Measurements from ENCODE around the gene TMCO6. TPM values are rescaled to one million over a fixed set of nuclear protein-coding genes. Genes with fewer than 3 reads are reported as not detected.
"Not testable (repeated sequence)": the region's sequence is repeated elsewhere in the genome, so short reads cannot be mapped to it uniquely, and the experiment has no call there.

The TMCO6 gene
- total and polyA plus RNA-seq, 9 donors: 5.6 to 11.8 (median 8.5) TPM

- not testable (repeated sequence) for H3K4me3 ChIP-seq (ENCODE audit: low read length); H3K9me3 ChIP-seq (replicated peaks; ENCODE audit: control insufficient read depth, low read depth, low read length); H3K4me1 ChIP-seq (ENCODE audit: control insufficient read depth, insufficient read depth, low read length); DNase-seq; H3K27ac ChIP-seq (ENCODE audit: low read length); H3K27me3 ChIP-seq (ENCODE audit: control insufficient read depth, insufficient read depth, low read length)
- H3K36me3 ChIP-seq (ENCODE audit: control insufficient read depth, insufficient read depth, low read length): peaks cover 72% of the 10 kb centered on the region
- no CpG with 5 or more reads among the region's 4 CpGs for WGBS (ENCODE audit: insufficient coverage)
Measured at GRCh38 chr5:140671035-140671434, 31.8 kb downstream of the TMCO6 start.

- DNase-seq: no peak
- H3K9me3 ChIP-seq (replicated peaks; ENCODE audit: control insufficient read depth, low read depth, low read length): no peaks in the 10 kb centered on the region
- H3K36me3 ChIP-seq (ENCODE audit: control insufficient read depth, insufficient read depth, low read length): peaks cover 75% of the 10 kb centered on the region
- H3K27me3 ChIP-seq (ENCODE audit: control insufficient read depth, insufficient read depth, low read length): no peaks in the 10 kb centered on the region
- no peak overlapping the region for H3K4me3 ChIP-seq (ENCODE audit: low read length)
- H3K4me1 ChIP-seq (ENCODE audit: control insufficient read depth, insufficient read depth, low read length): no peaks in the 10 kb centered on the region
- no CpG with 5 or more reads among the region's 7 CpGs for WGBS (ENCODE audit: insufficient coverage)
- H3K27ac ChIP-seq (ENCODE audit: low read length): no peak overlapping the region
Measured at GRCh38 chr5:140671472-140672125, 32.3 kb downstream of the TMCO6 start.

DNA sequence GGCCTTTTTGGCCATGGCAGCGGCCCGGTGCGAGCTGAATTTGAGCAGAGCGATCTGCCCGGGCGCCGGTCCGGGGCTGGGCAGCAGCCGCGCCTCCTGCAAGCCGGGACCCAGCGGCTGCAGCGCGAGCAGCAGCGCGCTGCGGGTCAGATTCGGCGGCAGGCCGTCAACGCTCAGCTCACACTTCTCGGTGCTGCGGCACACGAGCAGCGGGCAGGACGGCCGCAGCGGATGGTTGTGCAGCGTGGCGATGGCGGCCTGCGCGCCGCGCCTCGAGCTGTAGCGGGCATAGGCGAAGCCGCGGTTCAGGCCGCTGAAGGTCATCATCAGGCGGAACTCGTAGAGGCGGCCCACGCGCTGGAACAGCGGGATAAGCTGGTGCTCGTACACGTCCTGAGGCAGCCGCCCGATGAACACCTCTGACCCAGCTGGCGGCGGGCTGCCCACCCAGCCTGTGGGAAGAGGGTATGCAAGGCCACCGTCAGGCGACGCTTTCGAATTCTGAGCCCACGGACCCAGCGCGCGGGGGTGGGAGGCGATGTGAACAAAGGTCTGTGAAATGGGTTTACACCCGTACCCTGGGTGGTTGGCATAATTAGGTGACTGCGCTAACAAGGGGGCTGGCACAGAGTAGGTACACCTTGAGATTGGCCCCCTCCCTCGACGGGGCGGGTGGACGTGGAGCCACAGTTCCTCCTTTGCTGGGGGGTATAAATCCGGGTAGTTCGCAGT lies 33.4 kb downstream of the TMCO6 start:
- Histone ChIP-seq H3K9me3 (replicated peaks; ENCODE audit: control insufficient read depth, low read depth, low read length) (no peaks in the 10 kb centered on the region), H3K36me3 (ENCODE audit: control insufficient read depth, insufficient read depth, low read length) (peaks cover 77% of the 10 kb centered on the region), H3K4me1 (ENCODE audit: control insufficient read depth, insufficient read depth, low read length) (no peaks in the 10 kb centered on the region), H3K27ac (ENCODE audit: low read length) (no peak overlapping the region), H3K4me3 (ENCODE audit: low read length) (no peak overlapping the region), H3K27me3 (ENCODE audit: control insufficient read depth, insufficient read depth, low read length) (no peaks in the 10 kb centered on the region)
- 26% methylated on average over 66 of the region's 70 CpGs for whole genome bisulfite sequencing (ENCODE audit: insufficient coverage)
- no peak for DNase-seq

- H3K36me3 ChIP-seq (ENCODE audit: control insufficient read depth, insufficient read depth, low read length): peaks cover 76% of the 10 kb centered on the region
- no peak within 1 kb of the TSS for H3K4me3 ChIP-seq (ENCODE audit: low read length)
- WGBS (ENCODE audit: insufficient coverage): 73% methylated on average over 22 of the region's 45 CpGs
Measured at GRCh38 chr5:140673187-140673976, 34.1 kb downstream of the TMCO6 start, which contains the start of gene DND1. TSS of gene DND1 (minus strand) at chr5:140673576. CDS start at chr5:140673542, 34 bp downstream.

DNA sequence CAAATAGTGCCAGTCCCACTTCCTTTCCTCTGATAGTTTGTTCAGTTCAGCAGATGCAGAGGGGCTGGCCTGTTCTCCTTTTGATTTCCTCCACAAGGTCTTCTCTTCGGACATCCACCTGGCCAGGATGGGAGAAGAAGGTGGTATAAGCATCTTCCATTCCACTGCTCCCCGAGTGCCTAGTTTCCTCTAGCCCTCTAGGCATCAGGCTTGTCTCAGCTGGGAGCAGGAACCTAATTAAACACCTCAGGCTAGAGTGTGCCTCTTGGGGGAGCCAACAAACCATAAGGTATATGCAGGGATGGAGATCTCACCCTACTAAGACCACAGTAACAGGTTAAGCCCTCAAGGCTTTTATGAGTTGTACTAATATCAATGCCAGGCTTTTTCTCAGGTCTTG lies 35.0 kb downstream of the TMCO6 start:
- Histone ChIP-seq H3K36me3 (ENCODE audit: control insufficient read depth, insufficient read depth, low read length) (peaks cover 73% of the 10 kb centered on the region), H3K9me3 (replicated peaks; ENCODE audit: control insufficient read depth, low read depth, low read length) (no peaks in the 10 kb centered on the region), H3K27ac (ENCODE audit: low read length) (no peak overlapping the region), H3K27me3 (ENCODE audit: control insufficient read depth, insufficient read depth, low read length) (no peaks in the 10 kb centered on the region), H3K4me1 (ENCODE audit: control insufficient read depth, insufficient read depth, low read length) (no peaks in the 10 kb centered on the region), H3K4me3 (ENCODE audit: low read length) (no peak overlapping the region)
- no CpG with 5 or more reads among the region's 2 CpGs for WGBS (ENCODE audit: insufficient coverage)
- no peak for DNase-seq

More at GRCh38 chr5:140673187-140673976, 34.1 kb downstream of the TMCO6 start, which contains the start of gene DND1:
- Histone ChIP-seq H3K9me3 (replicated peaks; ENCODE audit: control insufficient read depth, low read depth, low read length) (no peaks in the 10 kb centered on the region), H3K27me3 (ENCODE audit: control insufficient read depth, insufficient read depth, low read length) (no peaks in the 10 kb centered on the region), H3K27ac (ENCODE audit: low read length) (no peak within 1 kb of the TSS), H3K4me1 (ENCODE audit: control insufficient read depth, insufficient read depth, low read length) (no peaks in the 10 kb centered on the region)
- DNase-seq: no peak

DNA sequence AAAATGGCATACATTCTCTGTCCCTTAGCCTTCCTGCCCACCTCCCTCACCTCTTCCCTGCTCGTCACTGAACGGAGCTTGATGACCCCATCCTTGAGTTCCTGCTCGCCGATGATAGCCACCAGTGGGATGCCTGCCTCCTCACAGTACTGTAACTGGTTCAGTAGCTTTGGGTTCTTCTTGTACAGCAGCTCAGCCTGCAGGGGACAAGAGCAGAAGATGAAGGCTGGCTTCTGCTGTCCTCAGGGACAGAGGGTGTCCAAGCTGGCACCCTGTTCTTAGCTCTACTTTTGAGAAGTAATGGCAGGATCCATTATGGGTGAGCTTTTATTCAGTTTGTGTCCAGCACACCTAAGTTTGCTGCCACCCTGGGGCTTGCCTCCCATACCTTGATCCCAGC lies 35.4 kb downstream of the TMCO6 start:
- peaks cover 72% of the 10 kb centered on the region for H3K36me3 ChIP-seq (ENCODE audit: control insufficient read depth, insufficient read depth, low read length)
- no peak for DNase-seq
- H3K4me3 ChIP-seq (ENCODE audit: low read length): no peak overlapping the region
- no peaks in the 10 kb centered on the region for H3K27me3 ChIP-seq (ENCODE audit: control insufficient read depth, insufficient read depth, low read length)
- 97% methylated on average over 4 of the region's 4 CpGs for WGBS (ENCODE audit: insufficient coverage)
- H3K9me3 ChIP-seq (replicated peaks; ENCODE audit: control insufficient read depth, low read depth, low read length): no peaks in the 10 kb centered on the region
- H3K4me1 ChIP-seq (ENCODE audit: control insufficient read depth, insufficient read depth, low read length): no peaks in the 10 kb centered on the region
- no peak overlapping the region for H3K27ac ChIP-seq (ENCODE audit: low read length)

DNA sequence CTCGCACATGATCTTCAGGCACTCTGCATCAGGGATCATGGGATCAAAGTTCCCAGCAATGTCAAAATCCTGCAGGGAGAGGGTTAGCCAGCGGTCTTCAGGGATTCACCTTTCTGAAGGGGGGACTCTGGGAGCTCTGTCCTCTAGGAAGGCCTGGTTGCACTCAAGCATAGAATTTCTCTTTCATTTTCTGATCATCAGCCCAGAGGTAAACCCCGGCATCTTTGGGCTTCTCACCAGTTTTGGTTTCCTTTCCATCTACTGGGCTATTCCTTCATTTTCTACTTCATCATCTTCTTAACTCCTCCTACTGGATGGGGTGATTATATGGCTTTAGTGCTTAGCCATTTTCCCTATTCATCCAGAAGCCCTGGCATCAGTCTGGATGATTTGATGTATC lies 38.7 kb downstream of the TMCO6 start:
- Histone ChIP-seq H3K27me3 (ENCODE audit: control insufficient read depth, insufficient read depth, low read length) (no peaks in the 10 kb centered on the region), H3K27ac (ENCODE audit: low read length) (no peak overlapping the region), H3K4me1 (ENCODE audit: control insufficient read depth, insufficient read depth, low read length) (no peaks in the 10 kb centered on the region), H3K36me3 (ENCODE audit: control insufficient read depth, insufficient read depth, low read length) (peaks cover 66% of the 10 kb centered on the region), H3K4me3 (ENCODE audit: low read length) (no peak overlapping the region), H3K9me3 (replicated peaks; ENCODE audit: control insufficient read depth, low read depth, low read length) (no peaks in the 10 kb centered on the region)
- 94% methylated on average over 2 of the region's 3 CpGs for WGBS (ENCODE audit: insufficient coverage)
- DNase-seq: no peak

- Histone ChIP-seq H3K27me3 (ENCODE audit: control insufficient read depth, insufficient read depth, low read length) (no peaks in the 10 kb centered on the region), H3K36me3 (ENCODE audit: control insufficient read depth, insufficient read depth, low read length) (peaks cover 60% of the 10 kb centered on the region), H3K9me3 (replicated peaks; ENCODE audit: control insufficient read depth, low read depth, low read length) (no peaks in the 10 kb centered on the region), H3K4me1 (ENCODE audit: control insufficient read depth, insufficient read depth, low read length) (no peaks in the 10 kb centered on the region), H3K4me3 (ENCODE audit: low read length) (no peak overlapping the region), H3K27ac (ENCODE audit: low read length) (no peak overlapping the region)
- no peak for DNase-seq
- 98% methylated on average over 5 of the region's 7 CpGs for WGBS (ENCODE audit: insufficient coverage)
Measured at GRCh38 chr5:140678993-140679392, 39.7 kb downstream of the TMCO6 start.

- WGBS (ENCODE audit: insufficient coverage): 67% methylated on average over 3 of the region's 8 CpGs
- Histone ChIP-seq H3K27ac (ENCODE audit: low read length) (peak overlapping the region; percentile 69), H3K4me3 (ENCODE audit: low read length) (peak overlapping the region; percentile 96), H3K4me1 (ENCODE audit: control insufficient read depth, insufficient read depth, low read length) (peaks cover 12% of the 10 kb centered on the region), H3K9me3 (replicated peaks; ENCODE audit: control insufficient read depth, low read depth, low read length) (no peaks in the 10 kb centered on the region), H3K36me3 (ENCODE audit: control insufficient read depth, insufficient read depth, low read length) (peaks cover 35% of the 10 kb centered on the region), H3K27me3 (ENCODE audit: control insufficient read depth, insufficient read depth, low read length) (no peaks in the 10 kb centered on the region)
- DNase-seq: no peak
Measured at GRCh38 chr5:140690376-140690932, 51.2 kb downstream of the TMCO6 start.

Measured in muscle of leg (tissue), 11 donors.